GM21723 (cell line): Measurements from ENCODE around the gene GNA12.

Source experiments
- ATAC-seq: cut with Tn5 transposase; IDR thresholded peaks from one replicate; pipeline ENCODE4 v1.9.1; 2021; ENCODE audit warnings: mild to moderate bottlenecking, moderate library complexity; ENCODE audit not compliant: unreplicated experiment

The GNA12 gene

DNA sequence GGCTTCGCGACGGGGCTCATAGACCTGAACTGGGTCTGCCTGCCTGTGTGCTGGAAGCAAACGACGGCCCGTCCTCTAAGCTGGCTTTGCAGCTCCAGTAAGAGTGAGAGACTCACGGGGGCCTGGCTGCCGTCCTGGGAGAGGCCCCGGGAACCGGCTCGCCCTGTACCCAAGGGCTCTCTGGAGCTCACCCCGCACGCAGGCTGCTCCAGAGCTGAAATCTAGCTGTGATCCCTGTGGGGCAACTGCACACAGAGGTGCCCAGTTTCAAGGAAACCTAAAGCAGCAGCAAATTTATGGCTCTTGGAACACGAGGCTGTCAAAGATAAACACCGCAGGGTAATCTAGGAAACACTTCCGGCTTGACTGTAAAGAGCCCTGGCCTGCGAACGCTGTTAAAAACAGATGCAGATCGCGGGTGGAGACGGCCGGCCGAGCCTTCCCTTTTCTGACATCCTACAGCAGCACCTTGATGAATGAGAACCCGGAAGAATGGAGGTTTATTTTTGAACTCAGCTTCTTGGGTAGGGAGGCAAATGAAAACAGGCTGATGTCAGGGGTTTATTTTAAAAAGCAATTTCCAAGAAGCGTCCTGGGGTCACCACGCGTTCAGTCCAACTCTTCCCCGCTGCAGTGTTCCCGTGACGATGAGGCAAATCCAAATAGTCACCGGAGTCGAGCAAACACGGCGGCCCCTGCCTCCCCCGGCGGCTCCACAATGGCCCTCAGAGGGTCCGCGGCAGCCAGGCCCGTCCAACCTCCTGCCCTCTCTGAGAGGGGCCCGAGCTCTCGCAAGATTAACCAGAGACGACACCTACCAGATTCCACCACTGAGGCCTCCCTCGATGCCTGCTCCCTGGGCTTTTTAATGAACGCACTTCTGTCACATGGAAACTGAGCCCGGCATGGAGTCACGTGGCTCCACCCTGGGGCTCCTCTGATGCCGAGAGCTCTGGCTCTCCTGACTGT, 126.5 kb downstream of the GNA12 start:
- ATAC-seq, result no peak

DNA sequence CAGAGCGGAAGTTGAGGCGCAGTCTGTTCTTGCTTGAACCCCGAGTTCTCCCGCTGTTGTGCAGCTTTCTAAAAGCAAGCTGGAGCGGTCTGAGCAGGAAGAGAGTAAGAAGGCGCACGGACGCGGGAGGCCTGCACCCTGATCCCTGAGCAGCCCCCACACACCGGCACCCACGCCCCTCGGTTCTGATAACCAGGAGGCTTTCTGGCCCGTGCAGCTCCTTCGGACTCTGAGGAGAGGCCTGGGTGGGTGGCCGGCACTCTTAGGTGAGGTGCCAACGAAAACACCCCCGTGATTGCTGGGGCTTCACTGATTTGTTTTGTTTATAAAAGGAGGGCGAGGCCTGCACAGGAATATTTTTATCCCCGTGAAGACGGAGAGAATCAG, 127.2 kb downstream of the GNA12 start:
- ATAC-seq, result no peak

DNA sequence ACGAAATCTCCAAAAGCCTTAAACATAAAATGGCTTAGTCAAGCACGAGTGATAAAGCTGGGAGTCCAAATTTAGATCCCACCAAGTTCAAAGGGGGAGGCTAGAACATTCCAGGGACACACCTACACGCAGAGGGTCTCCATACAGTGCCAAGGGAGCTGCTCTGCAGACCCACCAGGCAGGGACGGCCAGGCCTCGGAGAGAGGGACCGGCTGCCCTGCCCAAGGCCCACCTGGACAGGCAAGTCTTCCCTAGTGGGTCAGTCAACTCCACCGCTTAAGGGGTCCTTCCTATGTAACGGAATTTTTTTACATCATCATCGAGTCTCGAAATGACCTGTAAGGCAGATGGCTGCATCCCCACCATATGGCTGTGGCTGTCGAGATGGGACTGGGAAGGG, 127.6 kb downstream of the GNA12 start:
- no peak for ATAC-seq

DNA sequence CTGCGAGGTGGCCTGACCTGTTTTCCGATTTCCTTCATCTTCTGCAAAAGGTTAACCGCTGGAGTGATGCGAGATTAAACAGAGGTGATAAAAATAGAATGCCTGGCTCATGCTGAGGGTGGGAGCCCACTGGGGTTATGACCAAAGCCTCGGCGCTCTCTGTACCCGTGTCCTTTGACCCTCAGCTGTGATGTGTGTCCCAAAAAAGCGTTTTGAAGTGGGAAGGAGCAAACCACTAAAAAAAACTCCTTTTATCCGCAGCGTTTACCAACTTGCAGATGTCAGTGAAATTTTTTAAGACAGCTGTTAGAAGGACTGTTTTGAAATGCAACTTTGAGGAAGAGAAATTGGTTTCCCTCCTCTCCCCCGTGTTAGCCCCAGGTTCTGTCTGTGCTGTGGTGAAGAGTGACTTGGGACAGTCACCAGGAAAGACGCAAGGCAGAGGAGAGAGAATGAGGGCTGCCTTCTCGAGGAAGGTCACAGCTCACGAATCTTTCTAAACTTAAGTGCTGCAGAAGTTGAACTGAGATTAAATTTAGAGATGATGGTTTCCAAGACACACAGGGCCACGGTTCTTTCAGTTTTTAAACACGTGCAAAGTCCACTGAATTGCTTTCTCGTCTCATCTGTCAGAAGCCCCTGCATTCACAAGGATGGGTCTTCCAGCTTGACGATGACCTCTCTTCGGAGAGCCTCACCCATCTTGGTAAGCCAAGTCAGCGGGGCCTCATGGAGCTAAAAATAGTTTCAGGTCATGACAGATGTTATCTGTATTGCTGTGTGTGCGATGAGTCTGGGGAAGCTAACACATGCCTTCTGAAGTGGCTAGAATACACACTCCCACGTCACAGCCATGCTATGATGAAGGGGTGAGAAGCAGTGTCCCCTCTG, 128.5 kb downstream of the GNA12 start:
- ATAC-seq, result no peak

DNA sequence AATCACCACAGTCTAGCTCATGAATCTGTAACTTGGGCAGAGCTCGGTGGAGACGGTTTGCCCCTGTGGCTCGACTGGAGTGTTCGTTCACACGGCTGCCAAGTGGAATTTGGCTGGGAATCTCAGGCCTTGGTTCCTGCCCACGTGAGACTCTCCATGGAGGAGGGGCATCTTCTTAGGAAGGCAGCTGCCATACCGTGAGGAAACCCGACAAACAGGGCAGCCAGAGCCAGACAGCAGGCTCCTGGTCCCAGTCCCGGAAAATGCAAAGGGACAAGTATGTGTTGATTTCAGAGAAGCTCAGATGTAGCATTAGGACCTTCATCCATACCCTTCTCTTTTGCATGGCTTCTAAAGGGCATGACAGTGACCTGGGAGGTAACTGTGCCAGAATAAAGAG, 129.5 kb downstream of the GNA12 start:
- ATAC-seq, result no peak

DNA sequence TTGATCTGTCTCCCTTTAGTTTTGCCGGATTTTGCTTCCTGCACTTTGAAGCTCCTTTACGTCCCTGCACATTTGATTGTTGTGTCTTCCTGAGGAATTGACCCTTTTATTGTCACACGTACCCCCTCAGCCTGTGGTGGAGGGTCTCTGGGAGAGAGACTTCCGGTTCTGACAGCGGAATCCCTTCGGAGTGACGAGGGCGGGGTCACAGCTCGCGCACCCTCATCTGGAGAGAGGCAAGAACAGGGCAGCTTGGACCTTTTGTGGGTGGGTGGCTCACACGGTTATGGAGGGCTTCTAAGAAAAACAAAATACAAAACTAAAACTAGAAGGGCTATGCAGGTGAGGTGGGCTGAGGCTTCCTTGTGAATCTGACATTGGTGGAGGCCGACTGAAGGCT, 130.1 kb downstream of the GNA12 start:
- no peak for ATAC-seq

DNA sequence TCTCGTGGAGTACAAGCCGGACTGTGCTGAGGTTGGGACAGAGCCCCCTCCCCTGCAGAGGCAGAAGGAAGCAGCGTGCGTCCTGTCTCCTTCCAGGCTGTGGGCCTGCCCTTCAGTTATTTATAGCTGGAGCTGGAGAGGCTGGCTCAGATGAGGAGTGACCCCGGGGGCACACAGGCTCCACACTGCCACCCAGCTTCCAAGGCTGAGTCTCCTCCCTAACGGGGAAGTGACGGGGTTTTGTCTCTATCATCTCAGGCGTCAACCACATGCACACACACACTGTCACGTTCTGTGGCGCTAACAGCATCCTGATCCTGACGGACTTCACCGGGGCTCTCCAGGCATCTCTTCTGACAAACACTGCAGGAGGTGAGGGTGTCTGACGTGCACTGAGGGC, 130.7 kb downstream of the GNA12 start:
- ATAC-seq, result no peak

DNA sequence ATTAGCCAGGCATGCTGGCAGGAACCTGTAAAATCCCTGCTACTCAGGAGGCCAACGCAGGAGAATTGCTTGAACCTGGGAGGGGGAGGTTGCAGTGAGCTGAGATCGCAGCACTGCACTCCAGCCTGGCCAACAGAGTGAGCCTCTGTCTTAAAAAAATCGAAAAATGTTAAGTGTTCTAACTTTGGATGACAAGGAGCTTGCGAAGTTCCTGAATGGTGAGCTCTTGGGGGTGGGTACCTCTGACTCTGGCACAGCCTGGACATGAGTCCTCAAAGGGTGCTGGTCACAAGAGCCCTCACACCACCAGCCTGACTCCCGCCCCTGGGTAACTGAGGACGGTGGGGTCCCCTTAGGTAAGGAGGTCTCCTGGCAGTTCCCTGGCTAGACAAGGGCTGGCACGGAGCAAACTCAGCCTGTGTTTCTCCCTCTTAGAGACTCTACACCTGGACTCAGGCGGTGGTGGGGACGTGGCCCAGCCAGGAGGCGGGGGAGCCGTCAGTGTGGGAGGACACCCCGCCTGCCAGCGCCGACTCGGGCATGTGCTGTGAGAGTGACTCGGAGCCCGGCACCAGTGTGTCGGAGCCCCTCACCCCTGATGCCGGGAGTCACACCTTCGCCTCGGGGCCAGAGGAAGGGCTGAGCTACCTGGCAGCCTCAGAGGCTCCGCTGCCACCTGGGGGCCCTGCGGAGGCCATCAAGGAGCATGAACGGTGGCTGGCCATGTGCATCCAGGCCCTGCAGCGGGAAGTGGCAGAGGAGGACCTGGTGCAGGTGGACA, 132.0 kb downstream of the GNA12 start:
- ATAC-seq, result no peak

DNA sequence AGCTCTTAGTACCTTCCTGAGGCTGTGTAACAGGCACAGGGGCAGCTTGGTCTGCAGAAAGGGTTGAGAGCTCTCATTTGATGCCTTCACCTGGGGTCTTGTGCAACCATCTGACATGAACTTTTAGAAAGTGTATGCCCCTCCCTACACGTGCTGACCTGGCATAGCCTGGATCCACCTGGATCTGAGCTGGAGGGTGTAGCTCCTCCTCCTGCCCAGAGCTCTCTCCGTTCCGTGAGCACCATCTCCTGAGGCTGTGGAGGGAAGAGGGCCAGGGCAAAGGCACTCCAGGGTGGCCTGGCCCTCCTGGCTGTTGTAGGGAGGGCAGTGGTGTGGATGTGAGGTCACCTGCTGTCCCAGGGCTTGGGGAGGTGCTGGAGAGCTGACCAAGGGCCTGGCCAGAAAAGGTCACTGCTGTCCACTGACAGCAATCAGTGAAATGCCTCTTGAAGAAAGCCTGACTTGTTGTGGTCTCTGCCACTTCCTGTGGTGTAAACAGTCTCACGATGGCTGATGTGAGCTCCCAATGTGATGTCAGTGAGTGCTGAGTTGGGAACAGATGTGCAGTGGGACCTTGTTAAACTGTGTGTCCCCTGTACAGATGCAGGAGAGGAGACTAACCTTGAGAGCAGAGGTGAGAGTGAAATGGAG, 133.1 kb downstream of the GNA12 start:
- peak; percentile 47 for ATAC-seq

DNA sequence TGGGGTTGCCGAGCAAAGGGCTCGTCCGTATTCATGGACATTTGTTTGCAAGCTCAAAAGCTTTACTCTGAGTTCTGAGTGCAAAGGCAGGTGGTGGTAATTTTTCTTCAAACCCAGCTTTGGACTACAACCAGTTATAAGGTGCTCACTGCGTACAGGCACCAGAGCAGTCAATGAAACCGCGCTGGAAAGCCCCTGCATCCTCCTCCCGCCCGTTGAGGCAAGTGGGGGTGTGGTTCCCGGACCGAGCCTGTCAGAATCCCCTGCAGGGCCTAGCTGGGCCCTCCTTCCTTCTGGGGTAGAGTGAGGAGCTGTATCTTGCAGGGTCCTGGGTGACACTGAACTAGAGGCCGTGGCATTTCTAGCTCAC, 133.8 kb downstream of the GNA12 start:
- ATAC-seq, result peak; percentile 59

DNA sequence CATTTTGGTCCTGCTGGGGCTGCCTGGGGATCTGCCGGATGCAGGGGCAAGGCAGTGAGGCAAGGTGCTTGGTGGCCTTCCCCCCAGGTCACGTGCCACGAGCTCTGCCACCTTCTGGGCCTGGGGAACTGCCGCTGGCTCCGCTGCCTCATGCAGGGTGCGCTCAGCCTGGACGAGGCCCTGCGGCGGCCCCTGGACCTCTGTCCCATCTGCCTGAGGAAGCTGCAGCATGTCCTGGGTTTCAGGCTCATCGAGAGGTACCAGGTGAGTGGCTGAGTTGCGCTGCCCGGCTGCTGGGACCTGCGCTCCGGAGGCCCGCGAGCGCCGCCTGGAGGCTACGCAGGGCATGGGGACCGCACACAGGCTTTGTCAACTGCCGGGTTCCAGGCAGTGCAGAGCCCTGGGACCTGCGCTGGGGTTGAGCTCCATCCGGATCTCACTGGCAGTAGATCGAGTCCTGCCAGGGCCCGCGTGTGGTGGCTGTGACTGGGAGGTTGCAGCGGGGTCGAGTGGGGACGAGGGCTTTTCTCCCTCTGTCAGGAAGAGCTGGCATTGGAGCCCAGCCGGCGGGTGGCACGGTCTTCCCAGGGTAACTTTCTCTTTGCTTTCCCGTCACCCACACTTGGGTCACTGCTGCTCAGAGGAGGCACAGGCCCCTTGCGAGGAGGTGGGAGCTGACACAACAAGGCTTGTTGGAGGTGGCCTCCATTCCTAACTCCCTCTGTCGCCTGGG, 134.4 kb downstream of the GNA12 start:
- ATAC-seq, result peak; percentile 77

DNA sequence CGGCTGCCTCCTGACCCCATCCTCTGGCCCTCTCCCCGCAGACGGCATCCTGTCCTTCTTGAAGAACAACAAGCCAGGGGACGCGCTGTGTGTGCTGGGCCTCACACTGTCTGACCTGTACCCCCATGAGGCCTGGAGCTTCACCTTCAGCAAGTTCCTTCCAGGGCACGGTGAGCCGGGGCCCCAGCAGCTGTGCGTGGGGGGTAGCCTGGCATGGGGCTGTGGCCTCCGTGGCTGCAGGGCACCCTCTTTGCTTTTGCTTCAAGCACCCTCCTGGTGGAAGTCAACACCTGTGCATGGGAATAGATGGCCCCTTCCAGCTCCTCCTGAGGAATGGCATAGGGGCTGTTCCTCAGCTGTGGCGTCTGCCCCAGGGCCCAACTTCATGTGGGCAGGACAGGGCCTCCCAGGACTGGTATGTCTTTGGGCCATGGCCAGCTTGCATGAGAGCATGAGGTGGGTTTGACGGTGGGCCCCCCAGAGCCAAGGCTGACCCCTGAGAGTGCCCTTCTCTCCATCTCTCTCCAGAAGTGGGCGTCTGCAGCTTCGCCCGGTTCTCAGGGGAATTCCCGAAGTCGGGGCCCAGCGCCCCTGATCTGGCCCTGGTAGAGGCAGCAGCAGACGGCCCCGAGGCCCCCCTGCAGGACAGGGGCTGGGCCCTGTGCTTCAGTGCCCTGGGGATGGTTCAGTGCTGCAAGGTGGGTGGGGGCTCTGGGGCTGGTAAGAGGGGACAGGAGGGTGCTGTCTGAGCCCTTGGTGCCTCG, 135.4 kb downstream of the GNA12 start:
- ATAC-seq, result no peak

DNA sequence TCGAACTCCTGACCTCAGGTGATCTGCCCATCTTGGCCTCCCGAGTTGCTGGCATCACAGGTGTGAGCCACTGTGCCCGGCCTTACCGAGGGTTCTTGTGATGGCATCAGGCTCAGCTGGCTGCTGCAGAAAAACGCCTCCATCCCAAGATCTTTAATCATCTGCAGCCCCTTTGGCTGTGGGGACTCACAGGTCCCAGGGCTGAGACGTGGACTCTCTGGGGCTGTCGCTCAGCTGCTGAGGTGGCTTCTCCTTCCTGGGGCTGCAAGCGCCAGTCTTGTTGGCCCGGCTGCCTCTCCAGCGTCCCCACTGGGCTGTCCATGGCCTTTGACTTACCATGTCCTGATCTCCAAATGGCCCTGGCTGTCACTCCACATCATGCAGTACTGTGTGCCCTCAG, 136.1 kb downstream of the GNA12 start:
- no peak for ATAC-seq

DNA sequence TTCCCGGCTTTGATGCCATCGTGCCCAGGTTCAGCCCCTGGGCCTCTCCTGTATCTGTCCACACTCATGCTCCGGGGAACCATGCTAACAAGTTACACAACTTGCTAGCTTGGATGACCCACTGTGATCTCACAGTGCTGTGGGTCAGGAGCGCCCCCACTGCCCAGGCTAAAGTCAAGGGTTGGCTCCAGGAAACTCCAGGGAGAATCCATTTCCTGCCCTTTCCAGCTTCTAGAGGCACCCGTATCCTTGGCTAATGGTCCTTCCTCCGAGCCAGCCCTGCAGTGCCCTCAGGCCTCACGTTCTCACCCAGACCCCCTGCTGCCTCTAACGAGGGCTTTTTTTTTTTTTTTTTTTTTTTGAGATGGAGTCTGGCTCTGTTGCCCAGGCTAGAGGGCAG, 136.6 kb downstream of the GNA12 start:
- ATAC-seq, result no peak

DNA sequence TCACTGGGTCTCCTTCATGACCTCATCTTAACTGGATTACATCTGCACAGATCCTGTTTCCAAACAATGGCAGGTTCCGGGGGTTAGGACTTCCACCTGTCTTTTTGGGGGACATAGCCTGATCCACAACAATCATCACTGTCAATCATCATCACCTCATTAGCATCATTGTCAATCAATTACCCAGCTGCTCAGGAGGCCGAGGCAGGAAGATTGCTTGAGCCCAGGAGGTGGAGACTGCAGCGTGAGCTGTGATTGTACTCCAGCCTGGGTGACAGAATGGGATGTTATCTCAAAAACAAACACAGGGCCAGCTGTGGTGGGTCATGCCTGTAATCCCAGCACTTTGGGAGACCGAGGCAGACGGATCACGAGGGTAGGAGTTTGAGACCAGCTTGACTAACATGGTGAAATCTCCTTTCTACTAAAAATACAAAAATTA, 137.4 kb downstream of the GNA12 start:
- ATAC-seq, result no peak

DNA sequence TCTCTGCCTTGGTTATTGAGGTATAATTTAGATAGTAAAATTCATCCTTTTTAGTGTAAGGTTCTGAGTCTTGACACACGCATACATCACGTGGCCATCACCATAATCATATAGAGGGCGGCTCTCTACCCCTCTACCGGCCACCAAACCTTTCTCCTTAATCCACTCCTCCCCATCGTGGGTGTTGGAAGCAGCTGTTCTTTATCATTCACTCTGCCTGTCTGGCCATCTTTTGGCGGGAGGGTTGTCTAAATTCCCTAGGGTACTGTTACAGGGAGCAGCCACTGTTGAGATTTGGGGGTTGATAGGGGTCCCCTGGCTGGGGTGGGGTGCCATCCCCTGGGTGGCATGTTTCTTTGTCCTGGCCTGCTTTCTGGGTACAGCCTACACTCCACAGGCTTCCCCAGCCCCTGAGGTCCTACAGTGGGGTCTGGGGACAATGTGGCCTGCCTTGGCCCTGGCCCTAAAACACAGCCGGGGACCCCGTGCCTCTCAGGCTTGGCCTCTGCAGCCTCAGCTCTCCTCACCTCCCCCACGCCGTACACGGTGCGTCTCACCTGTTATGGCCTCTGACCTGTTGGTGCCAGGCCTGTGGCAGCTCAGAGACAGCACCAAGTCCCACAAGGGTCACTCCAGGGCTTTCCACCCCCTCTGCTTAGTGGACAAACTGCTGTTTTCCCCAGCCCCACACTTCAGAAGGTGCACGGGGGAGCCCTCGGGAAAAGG, 138.6 kb downstream of the GNA12 start:
- ATAC-seq, result no peak

DNA sequence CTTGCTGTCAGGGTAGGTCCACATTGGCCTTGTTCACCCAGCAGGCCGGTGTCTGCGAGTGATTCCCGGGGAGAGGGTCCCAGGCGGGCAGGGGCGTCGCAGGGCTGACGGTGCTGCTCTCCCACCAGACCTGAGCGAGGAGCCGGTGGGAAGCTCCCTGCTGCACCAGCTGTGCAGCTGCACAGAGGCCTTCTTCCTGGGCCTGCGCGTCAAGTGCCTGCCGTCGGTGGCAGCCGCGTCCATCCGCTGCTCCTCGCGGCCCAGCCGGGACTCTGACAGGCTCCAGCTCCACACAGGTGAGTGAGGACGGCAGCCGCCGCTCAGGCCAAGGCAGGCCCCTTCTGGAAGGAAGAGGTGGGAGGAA, 141.5 kb downstream of the GNA12 start:
- ATAC-seq, result no peak

DNA sequence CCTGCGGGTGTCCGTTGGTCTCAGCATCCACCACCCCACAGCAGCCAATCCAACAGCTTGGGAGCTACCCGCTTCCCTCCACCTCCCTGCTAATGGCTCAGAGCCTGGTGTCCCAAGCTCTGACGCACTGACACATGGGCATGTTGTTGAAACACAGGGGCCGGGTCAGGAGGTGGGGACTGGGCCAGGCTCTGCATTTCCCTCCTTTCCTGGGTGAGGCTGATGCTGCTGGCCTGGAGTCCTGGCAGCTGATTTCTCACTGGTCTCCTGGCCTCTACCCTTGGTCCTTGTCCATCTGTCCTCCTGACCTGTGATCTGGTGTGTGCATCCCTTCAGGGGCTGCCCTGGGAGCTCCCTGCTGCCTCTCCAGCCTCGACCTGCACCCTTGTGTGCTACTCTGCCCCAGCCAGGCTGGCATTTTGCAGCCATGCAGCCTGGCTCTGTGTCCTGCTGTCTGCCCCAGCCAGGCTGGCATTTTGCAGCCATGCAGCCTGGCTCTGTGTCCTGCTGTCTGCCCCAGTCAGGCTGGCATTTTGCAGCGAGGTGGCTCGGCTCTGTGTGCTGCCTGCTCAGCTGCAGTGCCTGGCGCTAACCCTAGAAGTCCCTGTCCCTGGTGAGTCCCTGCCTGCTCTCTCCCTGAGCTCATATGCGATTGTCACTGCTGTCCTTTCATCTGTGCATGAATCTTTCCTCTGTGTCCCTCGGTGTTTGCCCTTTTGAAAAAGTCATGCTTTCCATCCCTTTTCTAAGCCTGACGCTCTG, 142.1 kb downstream of the GNA12 start:
- no peak for ATAC-seq
